GM12801 (cell line): Measurements from ENCODE around the gene PIPOX.

Experiments
- TF ChIP-seq, protein P1 (sequence below): IDR thresholded peaks from one replicate; pipeline ENCODE4 v1.5.1; 2011; ENCODE audit warnings: control low read depth; ENCODE audit not compliant: insufficient read length; ENCODE audit errors: extremely low read depth

PIPOX gene

DNA sequence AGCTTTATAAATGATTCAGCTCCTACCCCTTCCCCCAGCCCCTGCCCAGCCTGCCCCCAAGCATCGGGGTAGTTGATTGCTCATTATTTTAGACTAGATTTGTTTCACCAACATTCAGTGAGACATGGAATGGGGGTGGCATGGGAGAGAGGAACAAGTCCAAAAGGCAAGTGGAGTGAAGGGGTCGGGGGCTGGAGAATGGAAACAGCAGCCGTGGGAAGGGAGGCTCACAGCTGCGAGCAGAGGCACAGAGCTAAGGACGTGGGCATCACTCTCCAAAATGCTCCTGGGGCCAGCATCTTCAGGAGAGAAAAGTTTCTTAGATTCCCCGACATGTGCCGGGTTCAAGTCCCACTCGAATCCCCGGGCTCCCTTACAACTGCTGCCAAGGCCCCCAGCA lies 19.3 kb downstream of the PIPOX start:
- TF ChIP-seq, protein P1, sequence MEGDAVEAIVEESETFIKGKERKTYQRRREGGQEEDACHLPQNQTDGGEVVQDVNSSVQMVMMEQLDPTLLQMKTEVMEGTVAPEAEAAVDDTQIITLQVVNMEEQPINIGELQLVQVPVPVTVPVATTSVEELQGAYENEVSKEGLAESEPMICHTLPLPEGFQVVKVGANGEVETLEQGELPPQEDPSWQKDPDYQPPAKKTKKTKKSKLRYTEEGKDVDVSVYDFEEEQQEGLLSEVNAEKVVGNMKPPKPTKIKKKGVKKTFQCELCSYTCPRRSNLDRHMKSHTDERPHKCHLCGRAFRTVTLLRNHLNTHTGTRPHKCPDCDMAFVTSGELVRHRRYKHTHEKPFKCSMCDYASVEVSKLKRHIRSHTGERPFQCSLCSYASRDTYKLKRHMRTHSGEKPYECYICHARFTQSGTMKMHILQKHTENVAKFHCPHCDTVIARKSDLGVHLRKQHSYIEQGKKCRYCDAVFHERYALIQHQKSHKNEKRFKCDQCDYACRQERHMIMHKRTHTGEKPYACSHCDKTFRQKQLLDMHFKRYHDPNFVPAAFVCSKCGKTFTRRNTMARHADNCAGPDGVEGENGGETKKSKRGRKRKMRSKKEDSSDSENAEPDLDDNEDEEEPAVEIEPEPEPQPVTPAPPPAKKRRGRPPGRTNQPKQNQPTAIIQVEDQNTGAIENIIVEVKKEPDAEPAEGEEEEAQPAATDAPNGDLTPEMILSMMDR = no peak

DNA sequence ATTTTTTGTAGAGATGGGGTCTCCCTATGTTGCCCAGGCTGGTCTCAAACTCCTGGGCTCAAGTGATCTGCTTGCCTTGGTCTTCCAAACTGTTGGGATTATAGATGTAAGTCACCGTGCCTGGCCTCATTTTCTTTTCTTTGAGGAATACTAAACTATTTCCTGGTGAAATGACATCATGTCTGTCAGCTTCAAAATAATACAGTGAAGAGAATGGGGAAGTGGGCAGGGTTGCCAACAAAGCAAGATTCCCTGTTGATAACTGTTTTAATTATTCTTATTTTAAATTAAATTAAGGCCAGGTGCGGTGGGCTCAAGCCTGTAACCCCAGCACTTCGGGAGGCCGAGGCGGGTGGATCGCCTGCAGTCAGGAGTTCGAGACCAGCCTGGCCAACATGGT lies 21.1 kb downstream of the PIPOX start:
- TF ChIP-seq, protein P1 = no peak

GRCh38 chr17:29066047-29066446 lies 23.1 kb downstream of the PIPOX start:
- TF ChIP-seq, protein P1 = no peak

DNA sequence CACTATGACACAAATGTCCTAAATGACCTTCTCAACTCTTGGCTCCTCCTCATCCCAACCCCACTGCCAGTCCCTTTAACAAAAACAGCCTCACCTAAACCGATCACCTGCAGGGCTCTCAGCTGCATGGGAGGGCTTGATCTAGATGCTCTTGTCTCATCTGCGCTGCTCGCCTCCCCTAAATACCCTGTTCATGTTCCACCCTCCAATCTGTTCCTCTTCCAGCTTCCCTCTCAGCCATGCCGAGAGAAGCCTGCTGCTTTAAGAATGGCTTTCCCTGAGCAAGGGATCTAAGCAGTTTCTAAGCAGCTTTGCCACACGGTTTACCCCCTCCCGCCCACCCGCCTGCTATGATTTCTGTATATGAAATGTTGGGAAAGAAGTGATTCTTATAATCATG lies 23.7 kb downstream of the PIPOX start:
- TF ChIP-seq, protein P1 = no peak

- TF ChIP-seq, protein P1 = no peak
Measured at GRCh38 chr17:29068818-29069217, 25.9 kb downstream of the PIPOX start.

DNA sequence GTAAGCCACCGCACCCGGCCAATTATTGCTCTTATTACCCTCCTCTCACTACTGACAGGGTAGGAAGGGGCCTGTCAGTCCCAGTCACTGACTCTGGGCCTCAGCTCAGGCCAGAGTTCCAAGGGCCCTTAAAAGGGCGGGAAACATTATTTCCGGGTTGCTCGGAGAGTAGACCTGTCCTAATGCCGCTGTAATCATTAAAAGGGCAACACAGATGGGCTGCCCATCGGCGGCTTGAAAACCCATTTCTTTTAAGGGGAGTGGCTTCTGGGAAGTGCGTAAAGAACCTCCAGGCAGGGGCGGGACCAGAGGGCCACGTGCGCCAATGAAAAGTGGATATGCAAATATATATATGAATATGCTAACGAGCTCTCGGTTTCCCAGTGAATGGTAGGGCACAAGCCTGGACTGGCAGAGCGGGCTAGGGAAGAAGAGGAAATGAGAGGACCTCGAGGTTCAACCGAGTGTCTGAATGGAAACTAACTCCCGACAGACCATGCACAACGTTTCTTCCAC lies 26.6 kb downstream of the PIPOX start:
- TF ChIP-seq, protein P1 = no peak

DNA sequence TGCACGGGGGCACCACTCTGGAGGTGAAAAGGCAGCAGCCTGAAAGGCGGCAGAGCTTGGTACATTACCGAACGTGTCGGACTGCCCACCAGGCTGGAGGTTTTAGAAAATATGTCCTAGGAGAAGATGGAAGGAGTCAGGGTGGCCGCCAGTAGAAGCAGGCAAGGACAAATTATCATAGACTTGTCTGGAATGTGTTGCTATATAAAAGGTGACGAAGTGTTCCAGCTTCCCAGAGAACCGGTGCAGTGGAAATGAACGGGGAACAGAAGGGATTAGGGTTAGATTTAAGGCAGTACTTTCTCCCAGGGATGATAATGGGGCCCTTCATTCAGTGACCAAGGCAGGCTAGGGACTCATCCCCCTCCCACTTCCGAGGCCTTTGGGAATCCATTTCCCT lies 27.4 kb downstream of the PIPOX start:
- TF ChIP-seq, protein P1 = no peak

GRCh38 chr17:29070781-29071180 lies 27.8 kb downstream of the PIPOX start:
- TF ChIP-seq, protein P1 = no peak
